GM12801 (cell line): Measurements from ENCODE around the gene ETFRF1.

Source experiments
- CTCF ChIP-seq: IDR thresholded peaks from one replicate; pipeline ENCODE4 v1.5.1; 2011; ENCODE audit warnings: control low read depth; ENCODE audit not compliant: insufficient read length; ENCODE audit errors: extremely low read depth

The ETFRF1 gene

GRCh38 chr12:25213338-25213737 is 18.3 kb downstream of the ETFRF1 start:
- no peak for TF ChIP-seq CTCF

GRCh38 chr12:25236190-25236589 is 41.2 kb downstream of the ETFRF1 start:
- TF ChIP-seq CTCF, result no peak

- TF ChIP-seq CTCF, result no peak
Observed at GRCh38 chr12:25236626-25237025, 41.6 kb downstream of the ETFRF1 start.

GRCh38 chr12:25241167-25242020 is 46.4 kb downstream of the ETFRF1 start:
- no peak for TF ChIP-seq CTCF

- TF ChIP-seq CTCF, result no peak
Observed at GRCh38 chr12:25242981-25243679, 48.1 kb downstream of the ETFRF1 start.

GRCh38 chr12:25243680-25243990 is 48.6 kb downstream of the ETFRF1 start:
- no peak for TF ChIP-seq CTCF

GRCh38 chr12:25245491-25245890 is 50.5 kb downstream of the ETFRF1 start:
- TF ChIP-seq CTCF, result no peak
